A549 (cell line): Measurements from ENCODE around the gene ZC3HAV1. TPM values are rescaled to one million over a fixed set of nuclear protein-coding genes. Genes with fewer than 3 reads are reported as not detected.

Experiments used
- ATAC-seq, 2 experiments: fragments of 200-7000 bp in 1 of 2; fragments of >200 bp in 1 of 2; cut with Nextera tagmentation in 1 of 2; cut with Tn5 transposase in 1 of 2; 3 replicates each; pipeline versions ENCODE4 v1.8.0 to v1.9.1; 2018 to 2020; ENCODE audit warnings: mild to moderate bottlenecking in 1 of 2, moderate library complexity in 1 of 2
- CTCF ChIA-PET: fragments of 300-600 bp; sonication (Branson Sonifier 250); formaldehyde crosslinking; extraction: SDS; loops from one replicate; lab custom pipeline; 2021; ENCODE audit warnings: antibody characterized with exemption, inconsistent platforms; lab: Yijun Ruan, JAX
- POLR2A ChIA-PET: fragments of 350-600 bp; formaldehyde crosslinking; extraction: SDS; loops from one replicate; lab custom pipeline; 2021; ENCODE audit warnings: antibody characterized with exemption, inconsistent platforms; lab: Yijun Ruan, JAX
- DNase-seq, 2 experiments: peaks; one replicate each; pipeline versions ENCODE4 v3.0.0 to v3.0.0-alpha.2; 2011 to 2016; ENCODE audit warnings: low read depth in 1 of 2, low spot score in 1 of 2
- FAIRE-seq: peaks from 2 replicates; lab custom pipeline; 2011; peaks lifted over from hg19 to GRCh38; lab: Jason Lieb, UNC
- H3K27ac ChIP-seq, 2 experiments: fragments of >200 bp; sonication (Bioruptor Twin); formaldehyde crosslinking; 3 replicates each; pipeline ENCODE4 v1.5.1; 2016 to 2017
- H3K4me1 ChIP-seq: fragments of >200 bp; sonication (Bioruptor Twin); formaldehyde crosslinking; 3 replicates; pipeline ENCODE4 v1.6.1; 2016
- H3K4me2 ChIP-seq: fragments of >200 bp; sonication (Bioruptor Twin); formaldehyde crosslinking; 3 replicates; pipeline ENCODE4 v1.6.1; 2016
- H3K4me3 ChIP-seq: fragments of >200 bp; sonication (Bioruptor Twin); formaldehyde crosslinking; 3 replicates; pipeline ENCODE4 v1.5.1; 2016
- H3K9me3 ChIP-seq: fragments of >200 bp; sonication (Bioruptor Twin); formaldehyde crosslinking; 3 replicates; pipeline ENCODE4 v1.6.1; 2016
- ATOH8 ChIP-seq: fragments of 250-450 bp; sonication (Bioruptor Pico); IDR thresholded peaks from 2 replicates; pipeline ENCODE4 v1.5.0; 2020; ENCODE audit warnings: low read depth, mild to moderate bottlenecking, moderate library complexity
- EHMT2 ChIP-seq: fragments of 200-600 bp; sonication (generic); IDR thresholded peaks from 2 replicates; pipeline ENCODE4 v1.6.1; 2016; ENCODE audit warnings: antibody characterized with exemption, low read depth, mild to moderate bottlenecking, moderate library complexity
- ELK1 ChIP-seq: fragments of 150-350 bp; IDR thresholded peaks from 2 replicates; pipeline ENCODE4 v1.6.1; 2014; ENCODE audit warnings: low read depth, mild to moderate bottlenecking, low read length
- FOSB ChIP-seq: fragments of 250-450 bp; sonication (Bioruptor Pico); IDR thresholded peaks from 2 replicates; pipeline ENCODE4 v1.5.0; 2020; ENCODE audit warnings: mild to moderate bottlenecking, moderate library complexity
- FOSL2 ChIP-seq, 2 experiments: fragments of 450-650 bp in 1 of 2; fragments of >200 bp in 1 of 2; sonication (Bioruptor Twin) in 1 of 2; formaldehyde crosslinking; IDR thresholded peaks; 2 replicates each; pipeline versions ENCODE4 v1.5.0 to v1.6.1; 2016 to 2020; ENCODE audit warnings: mild to moderate bottlenecking in 1 of 2, moderate library complexity in 1 of 2
- HDAC2 ChIP-seq: fragments of 200-600 bp; sonication (generic); IDR thresholded peaks from 2 replicates; pipeline ENCODE4 v1.6.1; 2016
- JUN ChIP-seq, 2 experiments: fragments of >200 bp; sonication (Bioruptor Twin); formaldehyde crosslinking; IDR thresholded peaks; 2 replicates in 1 of 2; 3 replicates in 1 of 2; pipeline ENCODE4 v1.6.1; 2016 to 2017
- MYC ChIP-seq: IDR thresholded peaks from 2 replicates; pipeline ENCODE4 v1.6.1; 2012; ENCODE audit warnings: mild to moderate bottlenecking, inconsistent platforms, low read length, improper control_type of control experiment, borderline replicate concordance
- NR3C1 ChIP-seq: fragments of >200 bp; sonication (Bioruptor Twin); formaldehyde crosslinking; IDR thresholded peaks from 3 replicates; pipeline ENCODE4 v1.6.1; 2017
- POLR2AphosphoS2 ChIP-seq: conservative IDR thresholded peaks from 2 replicates; pipeline ENCODE4 v1.6.1; 2012; ENCODE audit warnings: low read length, improper control_type of control experiment, inconsistent platforms
- RAD21 ChIP-seq, 2 experiments: fragments of >200 bp in 1 of 2; sonication (Bioruptor Twin) in 1 of 2; formaldehyde crosslinking in 1 of 2; IDR thresholded peaks in 1 of 2; conservative IDR thresholded peaks in 1 of 2; 2 replicates in 1 of 2; 3 replicates in 1 of 2; pipeline ENCODE4 v1.6.1; 2012 to 2018; ENCODE audit warnings: inconsistent platforms in 1 of 2
- RARB ChIP-seq: fragments of 250-450 bp; sonication (Bioruptor Pico); IDR thresholded peaks from 2 replicates; pipeline ENCODE4 v1.8.0; 2021; ENCODE audit warnings: mild to moderate bottlenecking, moderate library complexity
- REST ChIP-seq: fragments of 200-600 bp; sonication (generic); IDR thresholded peaks from 2 replicates; pipeline ENCODE4 v1.6.1; 2016; ENCODE audit warnings: antibody characterized with exemption, mild to moderate bottlenecking, moderate library complexity
- RFX5 ChIP-seq: fragments of 450-650 bp; IDR thresholded peaks from 2 replicates; pipeline ENCODE4 v1.7.1; 2014; ENCODE audit warnings: antibody characterized with exemption, mild to moderate bottlenecking, moderate library complexity
- RNF2 ChIP-seq: fragments of 200-600 bp; sonication (generic); IDR thresholded peaks from 2 replicates; pipeline ENCODE4 v1.6.1; 2016; ENCODE audit warnings: low read depth, mild to moderate bottlenecking, antibody characterized with exemption, moderate library complexity, borderline replicate concordance
- SMC3 ChIP-seq: fragments of >200 bp; sonication (Bioruptor Twin); formaldehyde crosslinking; IDR thresholded peaks from 3 replicates; pipeline ENCODE4 v1.6.1; 2018; ENCODE audit warnings: inconsistent platforms
- WGBS: methylation state at CpG from one replicate; pipeline ENCODE4 v1.1.6; 2017; ENCODE audit errors: missing lambda C conversion rate; 5-methylcytosine and 5-hydroxymethylcytosine counted together
- polyA plus RNA-seq, 4 experiments: library from polyadenylated mRNA; depleted of rRNA in 3 of 4; stranded (reverse); fragments of >200 nt; fragmentation: RNase III in 1 of 4; extraction: RNeasy Plus Mini Kit Qiagen cat#74134 plus additional on column Dnase treatment in 1 of 4; gene quantifications; 2 replicates in 3 of 4; 3 replicates in 1 of 4; pipeline ENCODE4 v1.2.3, GENCODE V29; 2011 to 2017
- TF ChIP-seq, protein P1 (sequence below): fragments of >200 bp; sonication (Bioruptor Twin); formaldehyde crosslinking; IDR thresholded peaks from 3 replicates; pipeline ENCODE4 v1.5.1; 2016

Gene ZC3HAV1
- polyA plus RNA-seq, 2 of the 4 experiments (the other 2 are of a cell fraction): 22.2 to 32.1 TPM

- ChIA-PET POLR2A (no interaction called here), CTCF (interaction anchor here (0.8 to 7.3 kb wide), 6 partner anchors 13 to 148 kb away, joined by 3 to 31 read pairs (median 4); no protein-coding TSS in a partner anchor)
- peak overlapping the region; percentile 94 to 98; a peak in 5 of 6 replicates for H3K27ac ChIP-seq
- 66% methylated on average over 5 of the region's 5 CpGs for WGBS
- no peak for TF ChIP-seq RNF2
- no peak for TF ChIP-seq FOSL2 (IDR thresholded peaks at IDR 0.05)
- TF ChIP-seq FOSL2 (CRISPR knock-in tag; IDR thresholded peaks at IDR 0.05): peak; percentile 28; the same call in 1 of the 2 replicates
- FAIRE-seq (no peak), ATAC-seq (no peak), DNase-seq (peak in 1 of 2 experiments; percentile 31)
- H3K4me3 ChIP-seq: peak overlapping the region; percentile 77
- H3K4me2 ChIP-seq: peak overlapping the region; percentile 78
- no peaks in the 10 kb centered on the region for H3K9me3 ChIP-seq
- peaks cover 11% of the 10 kb centered on the region for H3K4me1 ChIP-seq
Observed at GRCh38 chr7:139034336-139034735, 75.2 kb downstream of the ZC3HAV1 start.

DNA sequence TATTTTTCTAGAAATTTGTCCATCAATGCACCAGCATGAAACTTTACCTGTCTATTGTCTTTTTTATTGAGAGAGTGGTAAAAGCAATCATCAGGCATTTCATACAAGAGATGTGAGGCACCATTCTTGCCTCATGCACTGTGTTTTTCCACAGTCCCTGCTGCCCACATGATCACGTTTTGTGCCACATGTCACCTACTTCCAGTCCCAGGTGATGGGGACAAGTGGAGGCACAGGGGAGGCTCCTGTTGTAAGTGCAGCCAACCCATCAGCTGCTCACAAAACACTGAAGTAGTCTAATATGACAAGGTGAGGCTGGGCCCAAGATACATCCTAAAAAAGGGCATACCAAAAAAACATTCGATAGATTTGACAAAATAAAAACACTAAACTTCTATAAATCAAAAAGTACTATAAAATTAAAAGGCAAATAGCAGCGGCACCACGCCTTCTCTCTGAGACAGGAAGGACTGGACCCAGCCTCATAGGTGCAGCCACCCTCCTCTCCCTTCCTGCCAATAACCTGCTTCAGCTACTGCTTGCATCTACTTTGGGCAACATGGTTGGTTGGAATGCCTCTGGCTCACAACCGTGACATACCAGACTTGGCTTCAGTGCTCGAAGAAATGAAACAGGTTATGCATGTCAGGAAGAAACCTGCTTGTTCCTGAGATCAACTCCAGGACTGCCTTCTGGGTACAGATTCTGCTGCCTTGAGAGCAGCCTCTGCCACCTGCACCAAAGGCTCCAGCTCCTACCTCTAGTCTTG lies 76.0 kb downstream of the ZC3HAV1 start:
- ATAC-seq: no peak
- ChIA-PET CTCF (interaction anchor here (0.8 to 7.3 kb wide), 3 partner anchors 12 to 41 kb away, joined by 3 to 31 read pairs (median 4); no protein-coding TSS in a partner anchor), POLR2A (no interaction called here)
- WGBS: 89% methylated on average over 6 of the region's 6 CpGs
- no peak for FAIRE-seq
- DNase-seq: no peak
- Histone ChIP-seq H3K4me1 (peaks cover 11% of the 10 kb centered on the region), H3K27ac (no peak overlapping the region), H3K4me3 (no peak overlapping the region), H3K9me3 (no peaks in the 10 kb centered on the region), H3K4me2 (peak overlapping the region; percentile 78)
- no peak for TF ChIP-seq NR3C1
- no peak for TF ChIP-seq EHMT2
- TF ChIP-seq FOSB (CRISPR knock-in tag): no peak
- TF ChIP-seq SMC3: no peak
- no peak for TF ChIP-seq POLR2AphosphoS2
- no peak for TF ChIP-seq JUN (IDR thresholded peaks at IDR 0.05)
- no peak for TF ChIP-seq RAD21 (conservative IDR thresholded peaks at IDR 0.05 in 1 of 2, IDR thresholded peaks at IDR 0.05 in 1 of 2)
- no peak for TF ChIP-seq ELK1
- no peak for TF ChIP-seq RARB
- TF ChIP-seq HDAC2: no peak
- TF ChIP-seq RFX5: no peak
- no peak for TF ChIP-seq REST
- TF ChIP-seq MYC: no peak
- no peak for TF ChIP-seq ATOH8
- TF ChIP-seq, protein P1, sequence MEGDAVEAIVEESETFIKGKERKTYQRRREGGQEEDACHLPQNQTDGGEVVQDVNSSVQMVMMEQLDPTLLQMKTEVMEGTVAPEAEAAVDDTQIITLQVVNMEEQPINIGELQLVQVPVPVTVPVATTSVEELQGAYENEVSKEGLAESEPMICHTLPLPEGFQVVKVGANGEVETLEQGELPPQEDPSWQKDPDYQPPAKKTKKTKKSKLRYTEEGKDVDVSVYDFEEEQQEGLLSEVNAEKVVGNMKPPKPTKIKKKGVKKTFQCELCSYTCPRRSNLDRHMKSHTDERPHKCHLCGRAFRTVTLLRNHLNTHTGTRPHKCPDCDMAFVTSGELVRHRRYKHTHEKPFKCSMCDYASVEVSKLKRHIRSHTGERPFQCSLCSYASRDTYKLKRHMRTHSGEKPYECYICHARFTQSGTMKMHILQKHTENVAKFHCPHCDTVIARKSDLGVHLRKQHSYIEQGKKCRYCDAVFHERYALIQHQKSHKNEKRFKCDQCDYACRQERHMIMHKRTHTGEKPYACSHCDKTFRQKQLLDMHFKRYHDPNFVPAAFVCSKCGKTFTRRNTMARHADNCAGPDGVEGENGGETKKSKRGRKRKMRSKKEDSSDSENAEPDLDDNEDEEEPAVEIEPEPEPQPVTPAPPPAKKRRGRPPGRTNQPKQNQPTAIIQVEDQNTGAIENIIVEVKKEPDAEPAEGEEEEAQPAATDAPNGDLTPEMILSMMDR: no peak
